Stomach (tissue), 9 donors: ENCODE data around the gene OPCML. TPM values are rescaled to one million over a fixed set of nuclear protein-coding genes. Genes with fewer than 3 reads are reported as not detected.

Experiments used
- DNase-seq, 2 donors: peaks; one replicate each; pipeline versions ENCODE4 v3.0.0 to v3.0.0-alpha.2; 2013 to 2019
- H3K27ac ChIP-seq, 5 donors: fragments of 200-600 bp in 4 of 5; sonication (generic) in 4 of 5; one replicate each; pipeline ENCODE4 v1.5.1; 2013 to 2019; ENCODE audit warnings: mild to moderate bottlenecking in 1 of 5, moderate library complexity in 1 of 5
- H3K27me3 ChIP-seq, 3 donors: fragments of 200-600 bp; sonication (generic); one replicate each; pipeline ENCODE4 v1.5.1; 2017 to 2019; ENCODE audit warnings: mixed run types in 1 of 3
- H3K36me3 ChIP-seq, 4 donors: fragments of 200-600 bp; sonication (generic); 1 replicate in 3 of 4; 2 replicates in 1 of 4; pipeline ENCODE4 v1.5.1; 2016 to 2019
- H3K4me1 ChIP-seq, 4 donors: fragments of 200-600 bp; sonication (generic); one replicate each; pipeline ENCODE4 v1.5.1; 2016 to 2019
- H3K4me3 ChIP-seq, 4 donors: fragments of 200-600 bp; sonication (generic) in 3 of 4; one replicate each; pipeline ENCODE4 v1.5.1; 2016 to 2019; ENCODE audit warnings: mild to moderate bottlenecking in 1 of 4
- H3K9me3 ChIP-seq, 4 donors: fragments of 200-600 bp; sonication (generic); one replicate each; pipeline ENCODE4 v1.5.1; 2016 to 2019
- EP300 ChIP-seq: sonication (generic); formaldehyde crosslinking; IDR thresholded peaks from one replicate; pipeline ENCODE4 v1.6.1; 2017; ENCODE audit warnings: antibody characterized with exemption
- POLR2A ChIP-seq, 4 donors: fragments of 450-650 bp; IDR thresholded peaks; one replicate each; pipeline ENCODE4 v1.6.1; 2016; ENCODE audit warnings: antibody characterized with exemption in 4 of 4, control low read depth in 2 of 4, mild to moderate bottlenecking in 1 of 4, moderate library complexity in 1 of 4
- POLR2AphosphoS5 ChIP-seq, 3 donors: sonication (generic); formaldehyde crosslinking; IDR thresholded peaks; one replicate each; pipeline ENCODE4 v1.6.1; 2016; ENCODE audit warnings: antibody characterized with exemption in 3 of 3
- WGBS, 5 donors: extraction: QIAGEN DNeasy Blood & Tissue Kit in 3 of 5; methylation state at CpG; one replicate each; pipeline versions ENCODE4 v1.1.5 to v1.1.7; 2013 to 2018; 5-methylcytosine and 5-hydroxymethylcytosine counted together
- intact Hi-C: fragments of 100-400 bp; cut with DNase I; formaldehyde crosslinking; loops from one replicate; pipeline ENCODE4 v1.15.1; 2023; ENCODE audit warnings: low total_unique reads
- polyA plus RNA-seq, 3 donors: library from polyadenylated mRNA; stranded (reverse); fragments of 200-250 nt; gene quantifications; one replicate each; pipeline ENCODE4 v1.2.3, GENCODE V29; 2013
- total RNA-seq, 5 donors: library from RNA; depleted of rRNA; stranded (reverse); fragments of >200 nt; gene quantifications; one replicate each; pipeline versions ENCODE4 v1.1.0 to v1.2.3, GENCODE V29; 2014 to 2016
- TF ChIP-seq, protein P1 (sequence below), 7 experiments: fragments of 450-650 bp in 4 of 7; fragments of 200-600 bp in 3 of 7; sonication (generic) in 3 of 7; IDR thresholded peaks; one replicate each; pipeline ENCODE4 v1.5.1; 2016 to 2019; ENCODE audit warnings: antibody characterized with exemption in 7 of 7, control low read depth in 2 of 7, mild to moderate bottlenecking in 1 of 7
- donor health status: healthy with polysubstance abuse.
- donor health status: Bipolar disorder and iron deficiency.
- donor health status: healthy.

OPCML gene
- total and polyA plus RNA-seq, 8 donors: 0.03 to 0.92 (median 0.55) TPM; not detected in 3

- H3K9me3 ChIP-seq: no peaks in the 10 kb centered on the region
- H3K4me1 ChIP-seq: no peaks in the 10 kb centered on the region
- no peak overlapping the region for H3K4me3 ChIP-seq
- no peaks in the 10 kb centered on the region for H3K36me3 ChIP-seq
- no peak overlapping the region for H3K27ac ChIP-seq
- intact Hi-C loops: no loop called here
- no peak for DNase-seq
- 88 to 96% (median 94%) methylated on average over 8 of the region's 8 CpGs for WGBS, 5 donors
- TF ChIP-seq POLR2A (IDR thresholded peaks at IDR 0.05) (no peak), POLR2AphosphoS5 (IDR thresholded peaks at IDR 0.05) (no peak), EP300 (no peak)
- TF ChIP-seq, protein P1, sequence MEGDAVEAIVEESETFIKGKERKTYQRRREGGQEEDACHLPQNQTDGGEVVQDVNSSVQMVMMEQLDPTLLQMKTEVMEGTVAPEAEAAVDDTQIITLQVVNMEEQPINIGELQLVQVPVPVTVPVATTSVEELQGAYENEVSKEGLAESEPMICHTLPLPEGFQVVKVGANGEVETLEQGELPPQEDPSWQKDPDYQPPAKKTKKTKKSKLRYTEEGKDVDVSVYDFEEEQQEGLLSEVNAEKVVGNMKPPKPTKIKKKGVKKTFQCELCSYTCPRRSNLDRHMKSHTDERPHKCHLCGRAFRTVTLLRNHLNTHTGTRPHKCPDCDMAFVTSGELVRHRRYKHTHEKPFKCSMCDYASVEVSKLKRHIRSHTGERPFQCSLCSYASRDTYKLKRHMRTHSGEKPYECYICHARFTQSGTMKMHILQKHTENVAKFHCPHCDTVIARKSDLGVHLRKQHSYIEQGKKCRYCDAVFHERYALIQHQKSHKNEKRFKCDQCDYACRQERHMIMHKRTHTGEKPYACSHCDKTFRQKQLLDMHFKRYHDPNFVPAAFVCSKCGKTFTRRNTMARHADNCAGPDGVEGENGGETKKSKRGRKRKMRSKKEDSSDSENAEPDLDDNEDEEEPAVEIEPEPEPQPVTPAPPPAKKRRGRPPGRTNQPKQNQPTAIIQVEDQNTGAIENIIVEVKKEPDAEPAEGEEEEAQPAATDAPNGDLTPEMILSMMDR (IDR thresholded peaks at IDR 0.05): no peak
- H3K27me3 ChIP-seq: peaks cover 0 to 15% (median 0%) of the 10 kb centered on the region in 3 donors
Measured at GRCh38 chr11:133147625-133148024, 384.7 kb downstream of the OPCML start.

- no peak overlapping the region for H3K27ac ChIP-seq
- H3K4me1 ChIP-seq: no peaks in the 10 kb centered on the region
- no peaks in the 10 kb centered on the region for H3K9me3 ChIP-seq
- TF ChIP-seq, protein P1 (IDR thresholded peaks at IDR 0.05): no peak
- TF ChIP-seq POLR2AphosphoS5 (IDR thresholded peaks at IDR 0.05) (no peak), EP300 (no peak), POLR2A (IDR thresholded peaks at IDR 0.05) (no peak)
- no peak overlapping the region for H3K4me3 ChIP-seq
- WGBS, 5 donors: 68 to 84% (median 72%) methylated on average over 7 of the region's 7 CpGs
- no peaks in the 10 kb centered on the region for H3K36me3 ChIP-seq
- peaks cover 0 to 10% (median 0%) of the 10 kb centered on the region in 3 donors for H3K27me3 ChIP-seq
- intact Hi-C loops: no loop called here
- DNase-seq: no peak
Measured at GRCh38 chr11:133146697-133147306, 385.5 kb downstream of the OPCML start.

DNA sequence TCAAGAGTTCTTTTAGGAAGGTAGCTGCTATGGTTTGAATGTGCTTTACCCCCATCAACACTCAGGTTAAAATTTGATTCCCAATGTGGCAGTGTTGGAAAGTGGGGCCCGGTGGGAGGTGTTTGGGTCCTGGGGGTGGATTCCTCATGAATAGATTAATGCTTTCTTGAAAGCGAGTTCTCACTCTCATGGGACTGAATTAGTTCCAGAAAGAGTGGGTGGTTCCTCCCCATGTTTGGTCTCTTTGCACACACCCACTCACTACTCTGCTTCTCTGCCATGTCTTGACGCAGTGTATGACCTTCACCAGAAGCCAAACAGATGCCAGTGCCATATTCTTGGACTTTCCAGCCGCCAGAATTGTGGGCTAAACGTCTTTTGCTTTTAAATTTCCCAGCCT is 394.4 kb downstream of the OPCML start:
- no peaks in the 10 kb centered on the region for H3K9me3 ChIP-seq
- no peak overlapping the region for H3K4me3 ChIP-seq
- no peak for DNase-seq
- 68 to 80% (median 78%) methylated on average over 5 of the region's 5 CpGs for WGBS, 5 donors
- TF ChIP-seq POLR2AphosphoS5 (IDR thresholded peaks at IDR 0.05) (no peak), EP300 (no peak), POLR2A (IDR thresholded peaks at IDR 0.05) (no peak)
- TF ChIP-seq, protein P1 (IDR thresholded peaks at IDR 0.05): no peak
- intact Hi-C loops: no loop called here
- no peaks in the 10 kb centered on the region for H3K36me3 ChIP-seq
- H3K27me3 ChIP-seq: peaks cover 0 to 6% (median 0%) of the 10 kb centered on the region in 3 donors
- no peak overlapping the region for H3K27ac ChIP-seq
- peaks cover 0 to 8% (median 4%) of the 10 kb centered on the region in 4 donors for H3K4me1 ChIP-seq

- intact Hi-C loops: no loop called here
Measured at GRCh38 chr11:133137270-133137669, 395.0 kb downstream of the OPCML start.

More at GRCh38 chr11:133137270-133137669, 395.0 kb downstream of the OPCML start:
- Histone ChIP-seq H3K27ac (no peak overlapping the region), H3K9me3 (no peaks in the 10 kb centered on the region), H3K4me3 (no peak overlapping the region), H3K4me1 (peaks cover 0 to 8% (median 4%) of the 10 kb centered on the region in 4 donors), H3K27me3 (peaks cover 0 to 6% (median 0%) of the 10 kb centered on the region in 3 donors), H3K36me3 (no peaks in the 10 kb centered on the region)
- WGBS, 5 donors: 59 to 66% (median 63%) methylated on average over 2 of the region's 2 CpGs
- DNase-seq: no peak
- TF ChIP-seq POLR2A (IDR thresholded peaks at IDR 0.05) (no peak), EP300 (no peak), POLR2AphosphoS5 (IDR thresholded peaks at IDR 0.05) (no peak)
- TF ChIP-seq, protein P1 (IDR thresholded peaks at IDR 0.05): no peak
